HG03558 (cell line): ENCODE results near the gene MTMR10.

Experiments used
- ATAC-seq: cut with Tn5 transposase; IDR thresholded peaks from one replicate; pipeline ENCODE4 v1.9.1; 2021; ENCODE audit warnings: moderate number of reproducible peaks; ENCODE audit not compliant: unreplicated experiment; ENCODE audit errors: extremely low read depth

MTMR10 gene, protein sequence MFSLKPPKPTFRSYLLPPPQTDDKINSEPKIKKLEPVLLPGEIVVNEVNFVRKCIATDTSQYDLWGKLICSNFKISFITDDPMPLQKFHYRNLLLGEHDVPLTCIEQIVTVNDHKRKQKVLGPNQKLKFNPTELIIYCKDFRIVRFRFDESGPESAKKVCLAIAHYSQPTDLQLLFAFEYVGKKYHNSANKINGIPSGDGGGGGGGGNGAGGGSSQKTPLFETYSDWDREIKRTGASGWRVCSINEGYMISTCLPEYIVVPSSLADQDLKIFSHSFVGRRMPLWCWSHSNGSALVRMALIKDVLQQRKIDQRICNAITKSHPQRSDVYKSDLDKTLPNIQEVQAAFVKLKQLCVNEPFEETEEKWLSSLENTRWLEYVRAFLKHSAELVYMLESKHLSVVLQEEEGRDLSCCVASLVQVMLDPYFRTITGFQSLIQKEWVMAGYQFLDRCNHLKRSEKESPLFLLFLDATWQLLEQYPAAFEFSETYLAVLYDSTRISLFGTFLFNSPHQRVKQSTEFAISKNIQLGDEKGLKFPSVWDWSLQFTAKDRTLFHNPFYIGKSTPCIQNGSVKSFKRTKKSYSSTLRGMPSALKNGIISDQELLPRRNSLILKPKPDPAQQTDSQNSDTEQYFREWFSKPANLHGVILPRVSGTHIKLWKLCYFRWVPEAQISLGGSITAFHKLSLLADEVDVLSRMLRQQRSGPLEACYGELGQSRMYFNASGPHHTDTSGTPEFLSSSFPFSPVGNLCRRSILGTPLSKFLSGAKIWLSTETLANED

DNA sequence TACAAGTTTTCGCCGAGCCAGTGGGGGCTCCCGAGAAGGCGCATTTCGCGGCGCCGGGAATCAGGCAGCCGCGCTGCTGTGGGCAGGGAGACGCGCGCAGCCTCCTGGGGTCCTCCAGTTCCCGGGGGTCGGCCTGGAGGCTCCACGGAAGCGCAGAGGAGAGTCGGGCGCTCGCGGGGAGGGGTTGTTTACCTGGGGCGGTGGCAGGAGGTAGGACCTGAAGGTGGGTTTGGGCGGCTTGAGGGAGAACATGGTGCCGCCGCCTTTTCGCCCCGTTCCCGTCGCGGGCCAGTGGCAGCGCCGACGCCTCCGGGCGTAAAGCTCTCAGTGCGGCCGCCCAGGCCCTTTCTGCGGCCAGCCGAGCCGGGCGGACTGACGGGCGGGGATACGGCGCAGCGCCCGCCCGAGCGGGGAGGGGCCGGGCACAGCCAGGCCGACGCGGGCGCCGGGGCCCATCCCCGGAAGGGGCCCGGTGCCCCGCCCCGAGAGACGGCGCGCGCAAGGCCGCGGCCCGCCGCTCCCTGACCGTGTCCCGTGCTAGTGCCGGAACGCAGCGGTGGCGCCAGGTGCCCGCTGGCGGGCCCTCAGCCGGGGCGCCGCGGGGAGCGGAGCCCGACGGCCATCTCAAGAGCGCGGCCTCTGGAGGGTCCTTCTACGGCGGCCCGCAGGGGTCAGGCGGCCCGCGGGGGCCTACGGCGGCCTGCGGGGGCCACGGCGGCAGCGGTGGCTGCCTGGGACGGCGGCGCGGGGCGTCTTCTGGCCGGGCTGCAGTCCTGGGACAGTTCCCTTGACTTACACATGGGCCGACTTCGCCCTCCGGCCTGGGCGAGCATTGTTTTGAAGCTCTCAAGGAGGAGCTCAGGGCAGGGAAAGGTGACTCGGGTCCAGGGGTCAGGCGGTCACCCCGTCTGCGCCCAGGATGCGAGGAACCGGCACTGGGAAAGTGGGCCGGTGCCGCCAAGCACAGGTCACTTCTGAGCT is at the start of gene MTMR10:
Gene MTMR10 (minus strand): TSS at position 374 of the 981 bp plus-strand sequence. CDS start 122 bp downstream, at position 252.
- peak; percentile 51 for ATAC-seq

- ATAC-seq, result no peak
Measured at GRCh38 chr15:31040611-31041010, 49.2 kb upstream of the MTMR10 start.

GRCh38 chr15:31039961-31040360 is 48.5 kb upstream of the MTMR10 start:
- no peak for ATAC-seq

- no peak for ATAC-seq
Measured at GRCh38 chr15:31037731-31038477, 46.5 kb upstream of the MTMR10 start.

- ATAC-seq, result no peak
Measured at GRCh38 chr15:31036783-31037182, 45.4 kb upstream of the MTMR10 start.

DNA sequence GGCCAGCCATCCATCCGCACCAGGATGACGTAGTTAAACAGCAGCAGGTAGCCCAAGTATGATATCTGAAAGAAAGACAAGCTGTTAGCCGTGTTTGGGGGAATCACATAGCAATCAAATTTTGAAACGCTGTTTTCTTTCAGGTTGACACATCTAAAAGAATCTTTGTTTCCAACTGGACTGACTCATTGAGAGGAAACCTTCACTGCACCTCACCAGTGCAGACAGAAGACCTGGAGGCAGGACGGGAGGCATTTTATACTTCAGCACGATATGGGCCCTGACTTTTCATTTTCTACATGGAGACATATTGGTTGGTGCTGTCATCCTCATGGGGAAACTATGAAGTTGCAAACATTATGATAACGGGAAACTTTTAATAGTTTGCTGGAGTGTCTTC is 44.2 kb upstream of the MTMR10 start:
- ATAC-seq, result no peak

- ATAC-seq, result no peak
Measured at GRCh38 chr15:31034152-31034551, 42.7 kb upstream of the MTMR10 start.

DNA sequence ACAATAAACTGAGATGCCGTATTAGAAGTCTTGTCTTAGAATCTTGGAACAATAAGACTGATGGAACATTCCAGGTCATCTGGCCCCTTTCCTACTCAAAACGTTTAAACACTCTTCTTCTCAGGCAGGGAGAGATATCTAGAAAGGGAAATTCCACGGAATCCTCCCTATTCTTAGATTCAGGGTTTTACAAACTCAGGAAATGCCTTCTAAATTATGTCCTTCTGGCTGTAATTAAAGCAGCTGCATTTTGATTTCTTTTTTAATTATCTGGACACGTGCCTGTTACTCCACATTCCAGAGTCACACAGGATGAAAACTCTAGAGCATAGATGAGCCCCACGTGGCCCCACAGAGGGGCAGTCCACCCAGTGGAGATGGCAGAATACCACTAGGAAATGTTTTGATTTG is 41.5 kb upstream of the MTMR10 start:
- no peak for ATAC-seq

GRCh38 chr15:31031471-31032067 is 40.1 kb upstream of the MTMR10 start:
- ATAC-seq, result no peak

- ATAC-seq, result no peak
Measured at GRCh38 chr15:31027910-31028578, 36.6 kb upstream of the MTMR10 start.

- ATAC-seq, result no peak
Measured at GRCh38 chr15:31025996-31026395, 34.6 kb upstream of the MTMR10 start.

DNA sequence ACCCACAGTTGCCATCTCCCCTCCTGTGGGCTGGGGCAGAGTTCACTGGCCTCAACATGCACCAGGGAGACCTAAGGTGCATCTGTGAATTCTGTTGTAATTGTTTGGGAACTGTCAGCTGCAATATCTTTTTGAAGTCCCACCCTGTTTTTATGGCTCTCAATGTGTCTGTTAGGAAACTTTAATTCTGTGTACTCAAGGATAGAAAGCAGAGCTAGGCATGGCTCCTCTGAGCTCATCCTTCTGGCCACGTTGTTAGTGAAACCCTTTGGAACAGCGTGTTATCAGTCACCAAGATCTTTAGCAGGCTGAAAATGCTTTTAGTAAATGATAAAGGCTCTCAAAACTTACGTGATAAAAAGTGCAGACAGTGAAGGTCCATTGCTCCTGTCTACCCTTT is 33.6 kb upstream of the MTMR10 start:
- ATAC-seq, result no peak

- ATAC-seq, result no peak
Measured at GRCh38 chr15:31024330-31024729, 32.9 kb upstream of the MTMR10 start.

- ATAC-seq, result no peak
Measured at GRCh38 chr15:31023841-31024240, 32.4 kb upstream of the MTMR10 start.

- ATAC-seq, result no peak
Measured at GRCh38 chr15:31021067-31021665, 29.7 kb upstream of the MTMR10 start.

GRCh38 chr15:31020542-31020941 is 29.1 kb upstream of the MTMR10 start:
- ATAC-seq, result no peak

GRCh38 chr15:31019986-31020385 is 28.6 kb upstream of the MTMR10 start:
- ATAC-seq, result no peak

DNA sequence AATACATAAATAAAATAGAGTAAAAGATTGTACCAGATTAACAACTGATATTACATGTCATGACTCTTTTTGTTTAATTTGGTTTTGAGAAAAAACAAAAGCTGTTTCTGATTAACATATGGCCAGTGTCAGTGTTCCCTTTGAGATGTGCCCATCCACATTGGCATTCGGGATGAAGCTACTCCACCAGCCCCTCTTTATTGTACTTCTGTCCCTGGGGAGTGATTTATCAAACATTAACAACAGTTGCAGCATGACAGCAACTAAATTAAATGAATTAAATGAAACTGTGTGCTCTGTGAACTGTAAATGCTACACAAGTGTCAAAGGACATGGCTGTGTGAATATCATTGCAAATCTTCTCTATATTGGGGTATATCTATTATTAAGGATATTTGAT is 25.9 kb upstream of the MTMR10 start:
- ATAC-seq, result no peak
